Keratinocyte (primary cell): ENCODE measurements around the gene OLIG1. TPM values are rescaled to one million over a fixed set of nuclear protein-coding genes. Genes with fewer than 3 reads are reported as not detected.

Source experiments
- DNase-seq: peaks from one replicate; pipeline ENCODE4 v3.0.0-alpha.2; 2011; ENCODE audit warnings: low read depth, missing footprints, low spot score
- FAIRE-seq: peaks from 2 replicates; lab custom pipeline; 2011; peaks lifted over from hg19 to GRCh38; lab: Jason Lieb, UNC
- H2AFZ ChIP-seq: 2 replicates; pipeline ENCODE4 v1.6.0; 2012; ENCODE audit warnings: low read length, control low read depth, inconsistent platforms; ENCODE audit not compliant: control insufficient read depth
- H3K27ac ChIP-seq: 2 replicates; pipeline ENCODE4 v1.5.1; 2011; ENCODE audit warnings: low read length; ENCODE audit not compliant: control insufficient read depth, insufficient read depth
- H3K27me3 ChIP-seq: 3 replicates; pipeline ENCODE4 v1.6.0; 2011; ENCODE audit warnings: low read length; ENCODE audit not compliant: control insufficient read depth, insufficient read depth; ENCODE audit errors: extremely low read depth
- H3K36me3 ChIP-seq, 2 experiments: 2 replicates in 1 of 2; 3 replicates in 1 of 2; pipeline ENCODE4 v1.5.1; 2011; ENCODE audit warnings: low read length in 2 of 2, mild to moderate bottlenecking in 1 of 2; ENCODE audit not compliant: control insufficient read depth in 2 of 2, insufficient read depth in 2 of 2; ENCODE audit errors: extremely low read depth in 1 of 2
- H3K4me1 ChIP-seq: 3 replicates; pipeline ENCODE4 v1.5.1; 2011; ENCODE audit warnings: low read length; ENCODE audit not compliant: control insufficient read depth, insufficient read depth; ENCODE audit errors: extremely low read depth
- H3K4me2 ChIP-seq: 3 replicates; pipeline ENCODE4 v1.6.0; 2011; ENCODE audit warnings: low read depth, low read length; ENCODE audit not compliant: control insufficient read depth, insufficient read depth; ENCODE audit errors: extremely low read depth
- H3K4me3 ChIP-seq, 3 experiments: fragments of 200-600 bp in 1 of 3; sonication (generic) in 1 of 3; 2 replicates in 2 of 3; 3 replicates in 1 of 3; pipeline ENCODE4 v1.5.1; 2011 to 2016; ENCODE audit warnings: low read length in 3 of 3, mild to moderate bottlenecking in 3 of 3, control low read depth in 2 of 3, inconsistent platforms in 1 of 3, low read depth in 1 of 3, mixed read lengths in 1 of 3, mixed run types in 1 of 3, moderate library complexity in 1 of 3; ENCODE audit not compliant: control insufficient read depth in 2 of 3, insufficient read depth in 2 of 3; ENCODE audit errors: extremely low read depth in 1 of 3
- H3K79me2 ChIP-seq: 2 replicates; pipeline ENCODE4 v1.6.0; 2012; ENCODE audit warnings: low read length; ENCODE audit not compliant: control insufficient read depth, insufficient read depth
- H3K9ac ChIP-seq: 3 replicates; pipeline ENCODE4 v1.6.0; 2011; ENCODE audit warnings: low read length; ENCODE audit not compliant: control insufficient read depth, insufficient read depth; ENCODE audit errors: extremely low read depth
- H3K9me1 ChIP-seq: 3 replicates; pipeline ENCODE4 v1.6.0; 2011; ENCODE audit warnings: low read length; ENCODE audit not compliant: control insufficient read depth, insufficient read depth; ENCODE audit errors: extremely low read depth
- H3K9me3 ChIP-seq: 2 replicates; pipeline ENCODE4 v1.5.1; 2012; ENCODE audit warnings: low read depth, low read length; ENCODE audit not compliant: control insufficient read depth
- H4K20me1 ChIP-seq: 3 replicates; pipeline ENCODE4 v1.6.0; 2011; ENCODE audit warnings: low read length; ENCODE audit not compliant: control insufficient read depth, insufficient read depth; ENCODE audit errors: extremely low read depth
- EZH2 ChIP-seq: IDR thresholded peaks from one replicate; pipeline ENCODE4 v1.6.1; 2012; ENCODE audit warnings: inconsistent platforms, mild to moderate bottlenecking, low read length, moderate library complexity
- dilution Hi-C: fragments of 300-500 bp; cut with MboI; formaldehyde crosslinking; loops from one replicate; pipeline ENCODE4 v1.7.0; 2020; ENCODE audit warnings: low sequenced_read_pairs; ENCODE audit not compliant: extremely low pct_ligation_motif_present
- polyA plus RNA-seq, 5 experiments: library from polyadenylated mRNA; depleted of rRNA in 3 of 5; stranded (reverse) in 3 of 5; stranded (forward) in 1 of 5; unstranded in 1 of 5; fragments of >200 nt; gene quantifications; 1 replicate in 1 of 5; 2 replicates in 3 of 5; 3 replicates in 1 of 5; pipeline versions ENCODE4 v1.2.1 to v1.2.3, GENCODE V29; 2011 to 2012; ENCODE audit warnings: missing spikeins in 2 of 5, low read depth in 1 of 5, low replicate concordance in 1 of 5
- TF ChIP-seq, protein P1 (sequence below), 3 experiments: IDR thresholded peaks in 1 of 3; conservative IDR thresholded peaks in 1 of 3; optimal IDR thresholded peaks in 1 of 3; 2 replicates in 2 of 3; 3 replicates in 1 of 3; pipeline versions ENCODE3 to v1.5.1; 2011; ENCODE audit warnings: low read length in 3 of 3, mild to moderate bottlenecking in 3 of 3, moderate library complexity in 2 of 3, control low read depth in 1 of 3, inconsistent platforms in 1 of 3; ENCODE audit not compliant: insufficient read depth in 2 of 3; ENCODE audit errors: extremely low read depth in 1 of 3

Gene OLIG1
- polyA plus RNA-seq, 1 donor (not counting 4 experiments of a cell fraction or from before 2014, with no cell fraction given): not detected

DNA sequence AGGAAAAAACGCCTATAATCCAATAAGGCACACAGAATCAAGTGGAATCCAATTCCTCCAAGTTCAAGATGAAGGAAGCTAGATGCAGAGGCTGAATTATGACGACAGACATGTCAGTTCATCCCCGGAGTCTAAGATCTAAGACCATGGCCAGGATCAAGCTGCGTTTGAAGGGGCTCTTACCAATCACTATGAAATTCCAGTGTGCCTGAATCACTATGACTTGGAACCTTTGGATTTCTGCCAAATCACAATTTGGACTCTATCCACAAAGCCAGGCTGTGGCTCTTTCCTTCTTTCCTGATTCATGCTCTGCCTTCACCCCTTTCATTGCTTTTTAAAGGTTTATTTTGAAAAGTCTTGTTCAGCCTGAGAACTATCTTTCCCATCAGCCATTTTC is 27.1 kb upstream of the OLIG1 start:
- no peak overlapping the region for H3K4me2 ChIP-seq
- DNase-seq: no peak
- peaks cover 9% of the 10 kb centered on the region for H3K27me3 ChIP-seq
- TF ChIP-seq, protein P1, sequence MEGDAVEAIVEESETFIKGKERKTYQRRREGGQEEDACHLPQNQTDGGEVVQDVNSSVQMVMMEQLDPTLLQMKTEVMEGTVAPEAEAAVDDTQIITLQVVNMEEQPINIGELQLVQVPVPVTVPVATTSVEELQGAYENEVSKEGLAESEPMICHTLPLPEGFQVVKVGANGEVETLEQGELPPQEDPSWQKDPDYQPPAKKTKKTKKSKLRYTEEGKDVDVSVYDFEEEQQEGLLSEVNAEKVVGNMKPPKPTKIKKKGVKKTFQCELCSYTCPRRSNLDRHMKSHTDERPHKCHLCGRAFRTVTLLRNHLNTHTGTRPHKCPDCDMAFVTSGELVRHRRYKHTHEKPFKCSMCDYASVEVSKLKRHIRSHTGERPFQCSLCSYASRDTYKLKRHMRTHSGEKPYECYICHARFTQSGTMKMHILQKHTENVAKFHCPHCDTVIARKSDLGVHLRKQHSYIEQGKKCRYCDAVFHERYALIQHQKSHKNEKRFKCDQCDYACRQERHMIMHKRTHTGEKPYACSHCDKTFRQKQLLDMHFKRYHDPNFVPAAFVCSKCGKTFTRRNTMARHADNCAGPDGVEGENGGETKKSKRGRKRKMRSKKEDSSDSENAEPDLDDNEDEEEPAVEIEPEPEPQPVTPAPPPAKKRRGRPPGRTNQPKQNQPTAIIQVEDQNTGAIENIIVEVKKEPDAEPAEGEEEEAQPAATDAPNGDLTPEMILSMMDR (optimal IDR thresholded peaks at IDR 0.05 in 1 of 3, IDR thresholded peaks at IDR 0.05 in 1 of 3, conservative IDR thresholded peaks at IDR 0.05 in 1 of 3; ENCODE audit: extremely low read depth in 1 of 3, insufficient read depth in 2 of 3, low read length in 3 of 3): no peak
- no peak for TF ChIP-seq EZH2
- H2AFZ ChIP-seq: no peak overlapping the region
- no peaks in the 10 kb centered on the region for H3K36me3 ChIP-seq
- no peaks in the 10 kb centered on the region for H3K79me2 ChIP-seq
- peaks cover 8% of the 10 kb centered on the region for H3K4me1 ChIP-seq
- dilution Hi-C loops: no loop called here
- no peak overlapping the region for H3K27ac ChIP-seq
- no peaks in the 10 kb centered on the region for H4K20me1 ChIP-seq
- no peaks in the 10 kb centered on the region for H3K9me3 ChIP-seq
- FAIRE-seq: no peak
- no peaks in the 10 kb centered on the region for H3K9me1 ChIP-seq
- no peak overlapping the region for H3K4me3 ChIP-seq
- no peak overlapping the region for H3K9ac ChIP-seq

DNA sequence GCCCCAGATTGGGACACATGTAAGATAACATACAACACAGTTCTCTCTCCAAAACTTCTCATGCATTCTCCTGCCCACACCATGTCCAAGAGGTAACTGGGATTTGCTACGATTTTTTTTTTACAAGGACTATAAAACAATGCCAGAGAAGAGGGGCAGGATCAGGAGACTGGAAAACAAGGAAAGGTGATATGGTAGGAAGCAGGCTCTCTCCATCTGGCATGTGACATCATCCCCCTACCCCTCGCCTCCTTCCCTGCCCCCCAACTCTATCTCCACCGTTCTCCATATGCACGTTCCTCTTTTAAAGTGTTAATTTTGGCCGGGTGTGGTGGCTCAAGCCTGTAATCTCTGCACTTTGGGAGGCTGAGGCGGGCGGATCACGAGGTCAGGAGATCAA is 23.5 kb upstream of the OLIG1 start:
- no peak for TF ChIP-seq EZH2
- TF ChIP-seq, protein P1 (optimal IDR thresholded peaks at IDR 0.05 in 1 of 3, IDR thresholded peaks at IDR 0.05 in 1 of 3, conservative IDR thresholded peaks at IDR 0.05 in 1 of 3; ENCODE audit: extremely low read depth in 1 of 3, insufficient read depth in 2 of 3, low read length in 3 of 3): no peak
- Histone ChIP-seq H3K9me1 (no peaks in the 10 kb centered on the region), H2AFZ (no peak overlapping the region), H3K9me3 (no peaks in the 10 kb centered on the region), H3K36me3 (no peaks in the 10 kb centered on the region), H3K9ac (no peak overlapping the region), H3K4me1 (peaks cover 8% of the 10 kb centered on the region), H3K4me3 (no peak overlapping the region), H3K27me3 (peaks cover 16% of the 10 kb centered on the region), H3K4me2 (no peak overlapping the region), H3K27ac (no peak overlapping the region), H4K20me1 (no peaks in the 10 kb centered on the region), H3K79me2 (no peaks in the 10 kb centered on the region)
- DNase-seq (no peak), FAIRE-seq (no peak)
- dilution Hi-C loops: no loop called here
